ENCODE data around the gene ALOX15. TPM values are rescaled to one million over a fixed set of nuclear protein-coding genes. Genes with fewer than 3 reads are reported as not detected.
"Not testable (repeated sequence)": the region's sequence is repeated elsewhere in the genome, so short reads cannot be mapped to it uniquely, and the experiment has no call there.

The ALOX15 gene
- total RNA-seq, 1 donor from 2014 or later = not detected

DNA sequence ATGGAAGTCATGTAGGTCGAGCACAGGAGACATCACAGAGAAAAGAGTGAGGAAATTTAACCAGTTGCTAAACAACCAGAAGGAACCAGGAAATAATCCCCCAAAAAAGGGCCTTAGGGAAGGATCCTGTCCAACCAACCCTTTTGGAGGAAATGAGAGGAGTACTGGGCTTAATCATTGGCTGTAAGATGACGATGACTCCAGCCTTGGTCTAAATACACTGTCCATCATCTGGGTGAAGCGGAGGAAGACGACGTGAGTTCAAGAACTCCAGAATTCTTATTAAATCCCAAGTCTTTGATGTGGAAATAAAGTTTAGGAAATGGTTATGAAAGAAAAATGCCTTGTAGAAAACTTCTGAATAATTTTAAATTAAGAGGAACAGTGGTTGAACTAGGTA lies 11.5 kb upstream of the ALOX15 start:
- no peak for DNase-seq (ENCODE audit: low read depth)

DNA sequence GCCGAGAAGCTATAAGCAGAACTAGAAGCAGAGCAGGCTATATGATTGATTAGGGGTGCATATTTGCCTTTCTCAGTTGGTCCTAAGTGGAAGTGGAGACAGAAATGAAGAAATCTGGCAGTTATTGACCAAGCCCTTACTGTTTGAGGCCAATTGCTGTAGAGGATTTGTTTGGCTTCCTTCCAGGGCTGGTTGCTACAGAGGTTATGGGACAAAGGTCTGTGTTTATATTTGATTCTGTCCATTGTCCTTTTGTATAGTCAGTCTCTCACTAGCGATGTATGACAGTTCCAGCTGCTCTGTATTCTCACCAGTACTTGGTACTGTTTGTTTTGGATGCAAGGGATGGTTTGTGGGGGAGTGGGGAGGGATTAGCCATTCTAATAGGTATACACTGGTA lies 7.3 kb upstream of the ALOX15 start:
- DNase-seq (ENCODE audit: low read depth) = no peak

DNA sequence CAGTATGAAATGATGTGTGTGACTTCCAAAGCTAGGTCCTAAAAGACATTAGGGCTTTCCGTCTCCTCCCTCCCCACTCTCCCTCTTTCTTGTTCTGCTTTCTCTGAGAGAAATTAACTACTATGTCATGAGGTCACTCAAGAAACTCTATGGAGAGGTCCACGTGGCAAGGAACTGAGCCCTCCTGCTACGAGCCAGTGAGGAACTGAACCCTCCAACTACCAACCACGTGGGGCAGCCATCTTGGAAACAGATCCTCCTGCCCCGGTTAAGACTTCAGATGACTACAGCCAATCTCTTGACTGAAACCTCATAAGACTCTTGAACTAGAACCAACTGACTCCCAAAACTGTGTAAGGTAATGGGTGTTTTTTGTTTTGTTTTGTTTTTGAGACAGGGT lies 4.2 kb upstream of the ALOX15 start:
- no peak for DNase-seq (ENCODE audit: low read depth)

DNA sequence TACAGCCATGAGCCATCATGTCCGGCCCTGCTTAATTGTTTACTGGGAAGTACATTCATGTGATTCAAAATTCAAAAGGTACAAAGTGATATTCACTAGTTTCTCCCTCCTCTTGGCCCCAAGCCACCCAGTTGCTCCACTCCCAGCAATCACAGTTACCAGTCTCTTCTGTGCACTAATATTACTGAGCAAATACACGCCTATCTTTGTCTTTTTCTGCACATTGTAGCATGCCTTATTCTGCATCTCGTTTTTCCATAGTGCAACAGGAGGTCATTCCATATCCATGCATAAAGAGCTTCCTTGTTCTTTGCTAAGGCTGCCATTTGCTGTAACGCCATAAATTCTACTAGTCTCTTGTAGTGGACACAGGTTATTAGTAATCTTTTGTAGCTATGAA lies 2.2 kb upstream of the ALOX15 start:
- no peak for DNase-seq (ENCODE audit: low read depth)

DNA sequence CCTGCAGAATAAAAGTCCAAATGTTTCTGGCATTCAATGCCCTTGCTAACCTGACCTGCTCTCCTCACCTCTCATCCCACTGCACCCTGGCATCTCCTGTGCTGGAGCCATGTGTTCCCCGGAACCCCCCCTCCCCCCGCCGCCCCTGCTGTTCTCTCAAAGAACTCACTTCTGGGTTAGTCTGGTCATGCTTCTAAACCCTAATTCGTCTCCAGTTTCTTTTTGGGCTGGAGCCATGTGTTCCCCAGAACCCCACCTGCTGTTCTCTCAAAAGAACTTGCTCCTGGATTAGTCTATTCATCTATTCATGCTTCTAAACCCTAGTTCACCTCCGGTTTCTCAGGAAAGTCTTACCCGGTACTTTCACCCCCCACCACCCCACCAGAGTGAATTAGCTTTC lies 808 bp upstream of the ALOX15 start:
- peak; percentile 22 for DNase-seq (ENCODE audit: low read depth)

DNA sequence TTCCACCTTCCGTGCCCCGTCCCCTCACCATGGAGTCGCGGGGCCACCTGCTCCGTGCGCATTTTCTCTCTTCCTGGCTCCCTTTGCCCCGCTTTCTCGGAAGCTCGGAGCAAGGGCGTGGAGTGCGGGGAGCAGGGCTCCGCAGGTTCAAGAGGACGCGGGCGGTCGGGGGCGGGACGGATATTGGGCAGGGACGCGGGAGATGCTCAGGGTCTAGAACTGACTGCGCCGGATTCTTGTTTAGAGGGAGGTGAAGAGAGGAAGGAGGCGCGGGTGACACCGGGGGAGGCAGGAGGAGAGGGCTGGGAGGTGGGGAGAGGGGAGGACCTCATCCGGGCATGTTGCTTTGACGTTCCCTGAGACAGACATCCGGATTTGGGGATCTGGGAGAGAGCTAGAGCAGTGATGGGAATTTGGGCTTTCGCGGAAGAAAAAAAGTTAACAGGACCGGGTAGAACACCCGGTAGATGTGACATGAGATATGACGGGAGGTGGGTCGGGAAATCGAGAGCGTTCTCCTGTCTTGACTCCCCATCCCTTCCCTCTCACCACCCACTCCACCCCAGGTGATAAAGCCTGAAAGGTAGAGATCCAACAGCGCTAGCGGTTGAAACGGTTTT lies 799 bp downstream of the ALOX15 start:
- DNase-seq (ENCODE audit: low read depth) = not testable (repeated sequence)

DNA sequence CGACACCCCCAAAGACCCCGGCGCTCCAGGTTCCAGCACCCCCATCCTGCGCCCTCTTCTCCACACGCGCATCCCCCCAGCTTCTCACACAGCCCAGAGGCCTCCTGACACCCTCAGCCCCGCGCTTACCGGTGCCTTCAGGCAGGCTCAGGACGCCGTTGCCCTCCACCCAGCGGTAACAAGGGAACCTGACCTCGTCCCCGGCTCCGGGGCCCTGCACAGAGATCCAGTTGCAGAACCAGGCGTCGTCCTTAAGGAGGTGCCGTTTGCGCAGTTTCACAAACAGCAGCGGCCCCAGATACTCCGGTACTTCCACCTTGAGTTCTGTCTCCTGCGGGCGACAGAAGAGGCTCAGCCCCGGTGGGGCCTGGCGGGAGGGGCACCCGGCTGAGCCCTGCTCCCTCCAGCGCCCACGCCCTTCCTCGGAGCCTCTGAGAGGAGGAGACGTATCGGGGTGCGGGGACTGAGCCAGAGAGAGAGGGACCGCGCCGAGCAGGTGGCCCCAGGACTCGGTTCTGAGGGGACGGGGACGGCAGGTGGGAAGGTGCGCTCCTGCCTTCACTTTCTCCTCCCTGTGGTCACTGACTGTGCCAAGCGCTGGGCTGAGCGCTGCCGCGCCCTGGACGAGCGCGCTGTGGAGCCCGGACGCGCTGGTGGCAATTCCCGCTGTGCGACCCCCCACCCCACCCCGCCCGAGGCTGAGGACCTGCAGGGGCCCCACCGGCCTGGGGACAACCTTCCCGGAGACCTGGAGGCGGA lies 2.0 kb downstream of the ALOX15 start:
- DNase-seq (ENCODE audit: low read depth) = not testable (repeated sequence)

DNA sequence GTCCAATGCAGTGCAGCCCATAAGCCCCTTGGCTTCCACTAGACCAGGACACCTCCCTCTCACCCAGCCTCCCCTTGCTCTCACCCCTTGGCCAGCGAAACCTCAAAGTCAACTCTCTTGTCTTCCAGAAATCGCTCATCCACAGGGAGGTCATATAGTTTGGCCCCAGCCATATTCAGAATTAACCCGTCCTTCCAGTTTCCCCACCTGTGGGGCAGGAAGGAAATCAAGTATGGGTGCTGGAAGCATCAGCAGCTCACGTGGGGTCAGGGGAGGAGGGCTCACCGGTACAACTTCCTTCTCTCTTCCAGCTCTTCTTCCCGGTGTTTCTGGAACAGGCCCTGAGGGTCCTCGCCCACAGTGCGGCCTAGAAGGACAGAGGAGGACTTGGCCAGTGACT lies 2.7 kb downstream of the ALOX15 start:
- not testable (repeated sequence) for DNase-seq (ENCODE audit: low read depth)

DNA sequence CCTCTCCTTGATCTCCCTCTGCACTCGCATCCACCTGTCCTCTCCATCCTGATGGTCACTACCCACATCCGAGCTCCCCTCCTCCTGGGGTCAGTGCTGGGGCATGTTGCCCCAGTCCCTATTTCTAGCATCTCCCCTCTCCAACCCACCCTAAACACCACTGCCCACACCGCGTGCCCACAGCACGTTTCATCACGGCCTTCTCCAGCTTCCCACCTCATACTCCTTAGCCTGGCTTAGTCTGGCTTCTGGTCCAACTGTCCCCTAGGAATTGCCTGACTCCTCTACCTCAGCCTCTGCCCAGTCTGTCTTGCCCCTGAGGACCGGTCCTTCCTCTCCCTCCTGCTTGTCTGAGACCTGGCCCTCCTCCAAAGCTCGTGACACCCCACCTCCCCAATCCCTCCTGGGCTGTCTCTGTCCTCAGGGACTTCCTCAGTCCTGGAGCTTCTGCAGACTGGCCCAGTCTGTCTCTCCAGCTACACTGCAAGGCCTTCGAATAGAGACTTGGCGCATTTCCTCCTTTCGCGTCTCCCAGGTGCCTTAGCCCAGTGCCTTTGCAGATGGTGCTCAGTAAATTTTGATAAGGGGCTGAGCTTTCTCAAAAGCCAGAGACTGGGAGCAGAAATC lies 4.9 kb downstream of the ALOX15 start:
- no peak for DNase-seq (ENCODE audit: low read depth)

DNA sequence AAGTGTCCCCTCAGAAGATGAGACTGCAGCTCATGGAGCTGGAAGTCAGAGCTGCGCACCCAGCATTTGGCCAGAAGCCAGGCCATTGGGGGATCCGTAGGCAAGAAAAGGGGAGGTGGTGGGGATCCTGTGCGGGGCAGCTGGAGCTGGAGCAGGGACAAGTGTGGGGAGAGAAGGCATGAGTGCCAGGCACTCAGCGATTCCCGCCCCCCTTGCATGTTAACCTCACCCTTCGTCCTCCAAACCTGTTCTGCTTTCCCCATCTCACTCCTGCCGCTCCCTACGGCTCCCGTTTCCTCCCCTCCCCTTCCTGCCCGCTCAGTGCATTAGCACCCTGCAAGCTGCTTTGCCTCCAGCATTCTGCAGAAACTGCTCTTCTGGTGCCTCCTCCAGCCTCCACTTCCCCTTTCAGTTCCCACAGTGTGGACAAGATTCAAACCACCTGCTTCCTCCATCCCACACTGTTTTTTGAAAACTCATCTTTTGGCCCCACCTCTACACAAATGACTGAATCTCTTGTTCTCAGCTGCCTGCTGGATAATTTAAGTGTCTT lies 5.6 kb downstream of the ALOX15 start:
- DNase-seq (ENCODE audit: low read depth) = no peak

DNA sequence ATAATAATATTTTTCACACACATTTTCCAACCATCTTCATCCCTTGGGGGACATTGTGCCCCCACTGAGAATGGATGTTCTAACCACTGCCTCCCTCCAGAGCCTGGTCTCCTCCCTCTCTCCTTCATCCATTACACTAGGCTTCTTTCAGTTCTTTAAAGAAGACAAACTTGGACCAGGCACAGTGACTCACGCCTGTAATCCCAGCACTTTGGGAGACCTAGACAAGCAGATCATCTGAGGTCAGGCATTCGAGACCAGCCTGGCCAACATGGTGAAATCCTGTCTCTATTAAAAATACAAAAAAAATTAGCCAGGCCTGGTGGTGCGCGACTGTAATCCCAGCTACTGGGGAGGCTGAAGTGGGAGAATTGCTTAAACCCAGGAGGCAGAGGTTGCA lies 6.5 kb downstream of the ALOX15 start:
- DNase-seq (ENCODE audit: low read depth) = no peak

DNA sequence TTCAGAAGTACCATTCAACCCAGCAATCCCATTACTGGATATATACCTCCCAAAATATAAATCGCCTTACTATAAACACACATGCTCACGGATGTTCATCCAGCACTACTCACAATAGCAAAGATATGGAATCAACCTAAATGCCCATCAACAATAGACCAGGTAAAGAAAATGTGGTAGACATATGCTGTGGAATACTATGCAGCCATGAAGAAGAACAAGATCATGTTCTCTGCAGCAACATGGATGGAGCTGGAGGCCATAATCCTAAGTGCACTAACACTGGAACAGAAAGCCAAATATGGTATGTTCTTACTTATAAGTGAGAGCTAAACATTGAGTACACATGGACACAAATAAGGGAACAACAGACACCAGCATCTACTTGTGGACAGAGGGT lies 7.8 kb downstream of the ALOX15 start:
- DNase-seq (ENCODE audit: low read depth) = no peak

DNA sequence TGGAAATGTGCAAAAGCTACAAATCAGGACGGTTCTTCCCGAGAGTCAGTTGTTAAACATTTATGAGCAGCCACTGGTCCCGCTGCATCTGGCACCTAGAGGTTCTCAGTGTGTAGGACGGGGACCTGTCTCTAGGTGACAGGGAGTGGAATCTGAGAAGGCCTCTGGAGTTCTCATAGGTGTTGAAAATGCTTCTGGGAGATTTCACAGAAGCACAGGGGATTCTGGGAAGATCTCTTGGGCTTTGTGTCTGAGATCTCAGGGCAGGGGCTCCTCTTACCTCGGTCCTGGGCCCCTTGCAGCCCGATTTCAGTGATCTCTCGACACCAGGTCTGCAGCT lies 8.9 kb downstream of the ALOX15 start:
- DNase-seq (ENCODE audit: low read depth) = no peak

DNA sequence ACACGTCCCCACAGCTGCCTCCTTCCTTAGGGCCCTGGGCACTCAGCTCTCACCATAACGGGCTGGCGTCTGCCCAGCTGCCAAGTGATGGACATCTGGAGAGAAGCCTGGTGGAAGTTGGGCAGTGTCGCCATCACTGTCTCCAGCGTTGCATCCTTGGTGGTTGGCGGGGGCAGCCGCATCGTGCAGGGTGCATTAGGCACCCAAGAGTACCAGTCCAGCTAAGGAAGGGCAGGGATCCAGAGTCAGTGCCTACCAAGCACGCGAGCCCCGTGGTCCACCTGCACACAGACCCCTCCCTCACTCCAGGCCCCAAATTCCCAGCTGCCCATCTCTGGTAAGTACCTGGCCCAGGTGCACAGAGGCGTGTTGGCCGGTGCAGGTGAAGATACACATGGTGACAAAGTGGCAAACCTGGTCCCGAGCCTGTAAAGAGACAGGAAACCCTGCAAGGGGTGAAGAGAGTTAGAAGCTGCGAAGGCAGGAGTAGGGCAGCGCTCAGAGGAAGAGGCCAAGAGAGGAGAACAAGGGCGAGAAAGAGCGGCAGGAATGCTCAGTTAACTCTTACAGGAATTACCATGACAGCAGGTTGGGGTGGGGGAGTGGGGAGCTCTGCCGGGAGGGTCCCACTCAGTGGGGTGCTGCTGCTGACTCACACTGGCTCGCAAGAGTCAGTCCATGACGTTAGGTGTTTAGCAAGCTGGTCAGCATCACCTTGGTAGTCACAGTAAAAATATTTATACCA lies 9.5 kb downstream of the ALOX15 start:
- no peak for DNase-seq (ENCODE audit: low read depth)

DNA sequence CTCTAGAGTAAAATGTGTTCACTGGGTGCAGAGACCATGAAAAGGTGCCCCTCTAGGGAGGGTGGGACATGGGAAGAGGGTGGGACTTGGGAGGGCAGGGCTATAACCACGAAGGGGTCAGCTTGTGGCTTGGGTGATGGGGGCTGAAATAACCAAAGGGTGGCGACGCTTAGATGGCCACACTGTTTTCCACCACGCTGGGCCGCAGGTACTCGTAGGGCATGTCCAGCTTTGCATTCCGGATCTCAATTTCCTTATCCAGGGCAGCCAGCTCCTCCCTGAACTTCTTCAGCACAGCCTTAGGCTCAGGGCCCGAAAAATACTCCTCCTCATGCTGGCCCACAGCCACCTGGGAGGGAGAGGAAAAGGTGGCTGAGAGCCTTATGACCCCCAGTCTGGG lies 10.0 kb downstream of the ALOX15 start:
- DNase-seq (ENCODE audit: low read depth) = no peak

DNA sequence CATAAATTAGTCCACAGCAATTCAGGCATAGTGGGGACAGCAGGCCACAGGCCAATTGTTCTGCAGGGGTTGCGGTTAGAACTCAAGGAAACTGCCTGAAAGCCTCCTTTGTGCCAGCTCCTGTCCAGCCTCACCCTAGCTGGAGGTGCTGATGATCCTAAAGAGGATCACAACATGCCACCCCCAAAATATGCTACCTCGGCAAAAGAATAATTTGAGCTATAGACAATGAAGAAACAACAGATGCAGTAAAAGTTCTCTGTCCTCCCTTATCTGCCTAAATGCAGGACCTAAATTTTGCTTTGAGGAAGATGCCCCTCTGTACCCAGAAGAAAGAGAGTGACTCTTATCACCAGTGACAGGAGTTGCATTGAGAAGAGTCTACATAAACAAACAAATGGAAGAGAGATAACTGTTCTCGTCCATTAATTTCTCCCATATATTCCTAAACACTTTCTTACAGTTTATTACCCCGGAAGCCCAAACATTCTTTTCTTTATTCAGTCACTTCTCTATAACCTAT lies 14.7 kb downstream of the ALOX15 start:
- DNase-seq (ENCODE audit: low read depth) = no peak

DNA sequence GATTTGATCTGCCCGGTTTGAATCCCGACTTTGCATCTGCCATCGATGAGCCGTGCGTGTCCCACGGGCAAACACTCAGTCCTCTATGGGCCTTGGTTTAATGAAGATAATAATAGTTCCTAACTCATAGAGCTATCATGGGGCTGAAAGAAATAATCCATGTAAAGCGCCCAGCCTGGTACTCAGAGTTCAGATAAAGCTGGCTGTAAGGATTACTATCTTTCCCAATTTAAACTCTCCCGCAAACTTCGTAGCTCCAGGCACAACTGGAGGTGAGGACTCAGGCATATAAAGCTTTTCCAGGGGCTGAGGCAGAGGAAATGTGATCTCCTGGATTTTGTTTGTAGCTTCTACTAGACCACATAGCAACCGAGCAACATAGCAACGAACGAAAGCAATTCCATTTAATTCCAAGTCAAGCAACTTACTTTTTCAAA lies 16.3 kb downstream of the ALOX15 start:
- DNase-seq (ENCODE audit: low read depth) = peak; percentile 59

DNA sequence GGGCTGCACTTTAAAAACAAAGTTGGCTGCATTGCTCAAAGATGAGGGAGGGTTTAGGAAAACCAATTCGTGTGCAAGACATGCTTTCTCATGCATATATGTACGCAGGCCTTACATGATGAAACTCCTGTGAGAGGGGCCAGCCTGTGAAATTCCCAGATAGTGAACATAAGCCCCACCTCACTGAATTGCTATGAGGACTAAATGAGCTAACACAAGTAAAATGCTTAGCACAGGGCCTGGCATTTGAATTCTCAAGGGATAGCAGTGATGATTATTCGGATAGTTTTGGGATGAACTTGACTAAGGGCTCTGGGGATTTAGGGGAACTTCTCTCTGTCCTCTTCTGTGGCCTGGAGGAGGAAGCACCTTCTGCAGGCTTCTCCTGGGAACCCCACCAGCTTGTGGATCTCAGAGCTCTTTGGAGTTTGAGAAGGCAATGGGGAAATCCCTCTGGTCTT lies 17.0 kb downstream of the ALOX15 start:
- not testable (repeated sequence) for DNase-seq (ENCODE audit: low read depth)

DNA sequence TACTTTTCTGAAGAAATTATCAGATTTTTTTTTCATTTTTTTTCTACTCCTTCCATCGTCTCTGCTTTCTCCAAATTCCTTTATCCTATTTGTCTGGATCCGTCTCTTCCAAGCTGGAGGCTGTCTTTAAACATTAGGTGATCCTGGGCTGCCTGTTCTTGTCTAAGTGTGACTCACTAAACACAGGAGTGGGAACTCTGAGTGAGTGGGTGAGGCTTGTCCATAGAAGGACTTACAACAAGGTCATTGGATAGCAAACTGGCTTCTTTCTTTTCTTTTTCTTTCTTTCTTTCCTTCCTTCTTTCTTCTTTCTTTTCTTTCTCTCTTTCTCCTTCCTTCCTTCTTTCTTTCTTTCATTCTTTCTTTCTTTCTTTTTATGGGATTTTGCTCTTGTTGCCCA lies 18.2 kb downstream of the ALOX15 start:
- DNase-seq (ENCODE audit: low read depth) = no peak

DNA sequence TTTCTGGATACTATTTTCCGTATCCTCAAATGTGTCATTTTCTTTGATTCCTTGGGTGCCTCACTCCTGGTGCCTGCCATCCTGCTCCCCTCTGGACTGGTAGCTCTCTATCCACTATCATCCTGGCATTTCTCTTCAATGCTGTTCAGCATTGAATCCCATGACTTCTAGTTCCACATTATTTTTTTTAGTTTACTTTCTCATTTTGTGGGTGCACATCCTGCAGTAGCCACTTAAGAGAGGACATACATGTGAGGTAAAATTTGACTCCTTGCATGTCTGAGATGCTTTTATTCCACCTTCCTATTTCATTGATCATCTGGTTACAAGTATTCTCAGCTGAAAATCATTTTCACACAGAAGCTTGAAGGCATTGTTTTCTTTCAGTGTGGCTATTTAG lies 19.1 kb downstream of the ALOX15 start:
- no peak for DNase-seq (ENCODE audit: low read depth)

DNA sequence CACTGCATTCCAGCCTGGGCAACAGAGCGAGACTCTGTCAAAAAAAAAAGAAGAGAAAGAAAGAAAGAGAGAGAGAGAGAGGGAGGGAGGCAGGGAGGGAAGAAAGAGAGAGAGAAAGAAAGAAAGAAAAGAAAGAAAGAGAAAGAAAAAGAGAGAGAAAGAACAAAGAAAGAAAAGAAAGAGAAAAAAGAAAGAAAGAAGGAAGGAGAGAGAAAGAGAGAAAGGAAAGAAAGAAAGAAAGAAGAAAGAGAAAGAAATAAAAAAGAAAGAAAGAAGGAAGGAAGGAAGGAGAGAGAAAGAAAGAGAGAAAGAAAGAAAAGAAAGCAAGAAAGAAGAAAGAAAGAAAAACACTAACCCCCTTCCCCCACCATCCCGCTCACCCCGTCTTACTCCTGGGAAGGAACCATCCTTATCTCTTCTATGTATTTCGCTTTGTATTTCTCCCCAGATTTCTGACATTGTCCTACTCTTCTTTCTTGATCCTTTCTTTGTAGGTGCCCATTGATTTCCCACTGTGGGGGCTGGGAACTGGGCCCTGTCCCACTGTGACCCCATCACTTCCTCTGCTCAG lies 20.9 kb downstream of the ALOX15 start:
- no peak for DNase-seq (ENCODE audit: low read depth)
